Measurements from ENCODE around the gene THBD.

The THBD gene

DNA sequence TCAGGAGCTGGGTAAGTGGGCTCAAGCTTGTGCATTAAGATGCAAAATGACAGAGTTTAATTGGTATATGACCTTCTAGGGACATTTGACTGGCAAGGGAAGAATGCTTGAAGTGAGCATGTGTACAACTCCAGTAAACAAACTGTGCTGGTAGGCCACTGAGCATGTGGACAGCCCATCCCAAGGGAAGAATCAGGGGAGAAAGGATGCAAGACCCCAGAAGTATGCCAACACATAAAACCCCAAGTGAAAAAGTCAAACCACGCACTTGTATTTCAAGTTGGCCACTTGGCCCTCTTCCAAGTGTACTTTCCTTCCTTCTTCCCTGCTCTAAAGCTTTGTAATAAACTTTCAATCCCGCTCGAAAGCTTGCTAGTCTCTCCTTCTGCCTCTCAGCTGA, 10.4 kb upstream of the THBD start:
- no peak for DNase-seq

DNA sequence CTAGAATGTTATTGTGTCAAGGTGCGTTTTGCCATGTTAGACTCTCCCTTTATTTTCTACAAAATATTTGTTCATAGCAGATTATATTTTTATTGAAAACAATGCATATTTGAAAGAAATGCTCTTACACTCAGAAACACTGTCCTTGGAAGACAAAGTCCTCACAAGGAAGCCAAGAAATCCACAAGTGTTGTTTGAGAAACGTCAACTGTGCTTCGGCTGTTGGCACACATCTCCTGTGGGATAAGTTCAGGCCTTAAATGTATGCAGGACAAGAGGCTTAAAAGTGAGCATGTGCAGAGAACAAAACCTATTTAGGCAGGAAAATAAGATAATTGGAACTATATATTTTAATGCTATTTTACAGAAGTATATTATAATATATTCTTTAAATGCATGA, 9.5 kb upstream of the THBD start:
- no peak for DNase-seq

DNA sequence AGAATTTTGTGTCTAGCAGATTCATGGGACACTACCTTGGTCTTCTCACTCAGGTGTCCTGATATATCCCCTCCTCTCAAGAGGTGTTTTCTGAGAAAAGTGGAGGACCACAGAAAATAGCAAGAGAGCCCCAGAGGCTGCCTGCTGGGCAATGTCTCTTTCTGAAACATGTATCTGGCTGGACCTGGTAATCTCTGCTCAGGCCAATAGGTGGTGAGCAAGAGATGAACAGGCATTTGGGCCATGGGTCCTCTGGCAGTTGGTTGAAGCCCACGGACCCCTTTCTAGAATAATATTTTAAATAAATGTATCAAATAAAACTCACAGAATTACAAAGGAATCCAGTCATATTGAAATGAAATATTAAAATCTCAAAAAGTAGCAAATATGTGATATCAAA, 8.8 kb upstream of the THBD start:
- no peak for DNase-seq

DNA sequence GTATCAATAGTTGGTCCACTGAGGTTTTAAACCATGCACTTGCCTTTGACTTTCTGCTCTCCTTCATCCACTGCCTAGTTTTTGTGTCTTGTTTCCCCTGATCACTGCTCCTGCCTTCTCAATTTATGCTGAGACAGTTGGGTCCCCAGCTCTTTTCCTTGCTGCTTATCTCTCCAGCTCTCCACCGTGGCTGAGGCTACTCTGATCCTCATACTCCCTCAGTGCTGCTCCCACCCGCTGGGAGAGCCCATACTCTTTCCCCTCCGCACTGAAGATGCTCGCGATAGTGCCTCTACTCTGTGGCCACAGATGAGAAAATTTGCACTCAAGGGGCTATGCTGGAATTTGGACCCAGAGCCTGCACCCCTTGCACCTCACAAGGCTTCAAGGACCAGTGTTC, 3.4 kb upstream of the THBD start:
- DNase-seq: no peak

DNA sequence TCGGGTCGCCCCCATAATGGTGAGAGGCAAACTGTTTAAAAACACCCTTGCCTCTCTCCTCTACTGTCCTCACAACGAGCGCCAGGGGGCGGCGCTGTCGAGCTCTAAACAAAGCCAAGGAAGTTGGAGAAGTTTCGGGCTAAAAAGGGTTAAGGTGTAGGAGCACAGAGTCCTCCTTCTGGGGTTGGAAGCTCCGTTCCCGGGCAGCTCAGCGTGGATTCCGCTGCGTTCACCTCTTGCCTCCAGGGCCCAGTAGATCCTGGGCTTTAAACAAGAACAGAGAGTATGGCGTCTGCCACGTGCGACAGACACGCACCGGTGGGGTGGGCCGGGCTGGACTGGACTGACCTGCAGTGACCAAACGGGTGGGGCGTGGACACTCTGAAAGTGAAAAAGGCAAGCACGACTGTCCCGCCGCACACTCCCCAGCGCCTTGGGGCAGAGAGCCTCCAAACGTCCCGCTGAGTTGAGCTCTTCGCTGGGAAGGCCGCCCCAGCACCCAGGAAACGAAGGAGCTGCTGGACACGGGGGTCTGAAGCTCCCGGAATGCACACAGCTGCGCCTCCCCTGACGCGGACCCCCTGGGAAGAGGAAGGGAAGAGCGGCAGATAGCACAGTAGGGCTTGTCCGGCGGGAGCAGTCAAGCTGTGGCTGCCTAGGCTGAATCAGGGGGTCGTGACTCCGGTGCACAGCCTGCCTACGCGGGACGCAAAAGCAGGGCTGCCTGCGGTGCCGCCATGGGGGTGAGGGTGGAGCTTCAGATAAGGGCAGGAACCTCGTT, 1.6 kb upstream of the THBD start:
- DNase-seq: peak; percentile 25 to 45

DNA sequence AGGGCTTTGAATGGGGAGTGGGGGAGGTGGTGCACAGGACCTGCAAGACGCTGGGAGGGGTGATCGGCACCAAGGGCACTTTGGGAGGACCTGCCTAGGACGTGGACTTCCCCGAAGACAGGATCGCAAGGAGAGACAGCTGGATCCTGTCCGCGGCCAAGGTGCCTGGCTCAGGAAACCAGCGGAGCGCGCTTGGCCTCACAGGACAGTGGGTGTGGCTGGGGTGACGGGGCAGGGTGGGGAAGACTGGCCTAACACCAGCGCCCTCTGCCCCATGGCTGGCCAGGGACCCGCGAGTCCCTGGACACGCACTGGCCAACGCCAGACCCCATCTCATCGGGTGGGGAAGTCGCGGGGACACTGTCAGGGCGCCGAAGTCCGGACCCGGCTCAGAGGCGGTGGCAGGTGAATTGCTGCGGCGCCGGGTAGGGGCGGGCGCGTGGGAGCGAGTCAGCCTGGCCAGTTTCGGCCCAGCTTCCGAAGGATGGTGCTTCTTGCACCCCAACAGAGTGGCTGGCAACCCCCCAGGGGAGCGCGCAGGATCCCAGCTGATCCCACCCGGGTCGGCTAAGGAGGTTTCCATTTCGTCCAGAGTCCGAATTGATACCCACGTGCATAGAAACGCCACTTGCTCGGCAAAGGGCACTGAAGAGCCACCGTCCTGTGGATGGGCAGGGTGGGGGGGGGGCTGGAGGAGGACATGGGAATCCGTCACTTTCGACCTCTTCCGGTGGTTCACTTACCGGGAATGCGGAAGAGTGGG, 785 bp upstream of the THBD start:
- no peak for DNase-seq

DNA sequence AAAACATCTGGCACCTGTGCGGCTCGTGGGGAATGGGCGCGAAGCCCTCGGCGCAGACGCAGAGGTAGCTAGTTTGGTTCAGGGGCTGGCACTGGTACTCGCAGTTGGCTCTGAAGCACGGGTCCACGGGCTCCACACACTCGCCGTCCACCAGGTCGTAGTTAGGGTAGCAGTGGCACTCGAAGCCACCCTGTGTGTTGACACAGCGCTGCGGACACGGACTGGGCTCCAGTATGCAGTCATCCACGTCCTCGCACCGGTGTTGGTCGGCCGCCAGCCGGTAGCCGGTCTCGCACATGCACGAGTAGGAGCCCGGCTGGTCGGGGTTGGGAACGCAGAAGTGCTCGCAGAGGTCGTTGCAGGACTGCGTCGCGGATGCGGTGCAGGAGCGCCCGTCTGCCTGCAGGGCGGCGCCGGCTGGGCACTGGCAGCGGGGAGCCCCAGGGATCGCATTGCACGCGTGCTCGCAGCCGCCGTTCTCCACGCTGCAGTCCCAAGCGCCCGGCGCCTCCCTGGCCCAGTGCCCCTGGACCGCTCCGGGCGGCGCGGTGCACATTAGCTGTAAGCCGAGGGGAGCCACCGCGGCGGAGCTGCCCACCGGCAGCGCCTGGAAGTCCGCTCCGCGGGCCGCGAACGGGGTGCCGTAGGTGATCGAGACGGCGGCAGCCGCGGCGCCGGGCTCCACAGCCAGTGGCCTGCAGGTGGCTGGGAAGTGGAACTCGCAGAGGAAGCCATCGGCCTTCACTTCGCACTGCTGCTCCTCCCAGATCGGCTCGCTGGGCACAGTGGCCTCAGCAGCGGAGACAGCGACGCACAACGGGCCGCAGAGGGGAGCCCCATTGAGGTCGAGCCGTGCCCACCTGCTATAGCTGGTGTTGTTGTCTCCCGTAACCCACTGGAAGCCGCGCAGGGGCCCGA, 930 bp downstream of the THBD start:
- DNase-seq: peak in 1 of 2 donors; percentile 37

DNA sequence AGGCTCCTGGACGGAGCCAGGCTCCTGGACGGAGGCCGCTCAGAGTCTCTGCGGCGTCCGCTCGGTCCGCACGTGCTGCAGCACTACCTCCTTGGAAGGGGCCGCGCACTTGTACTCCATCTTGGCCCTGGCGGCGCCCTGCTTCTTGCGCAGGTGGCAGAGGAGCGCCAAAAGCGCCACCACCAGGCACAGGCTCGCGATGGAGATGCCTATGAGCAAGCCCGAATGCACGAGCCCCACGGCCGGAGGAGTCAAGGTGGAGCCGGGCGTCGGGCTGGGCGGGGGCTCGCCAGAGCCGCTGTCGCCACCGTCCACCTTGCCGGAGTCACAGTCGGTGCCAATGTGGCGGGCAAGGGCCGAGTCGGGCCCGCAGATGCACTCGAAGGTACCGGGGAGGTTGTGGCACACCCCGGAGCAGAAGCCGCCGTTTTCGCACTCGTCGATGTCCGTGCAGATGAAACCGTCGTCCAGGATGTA, 1.7 kb downstream of the THBD start:
- no peak for DNase-seq

DNA sequence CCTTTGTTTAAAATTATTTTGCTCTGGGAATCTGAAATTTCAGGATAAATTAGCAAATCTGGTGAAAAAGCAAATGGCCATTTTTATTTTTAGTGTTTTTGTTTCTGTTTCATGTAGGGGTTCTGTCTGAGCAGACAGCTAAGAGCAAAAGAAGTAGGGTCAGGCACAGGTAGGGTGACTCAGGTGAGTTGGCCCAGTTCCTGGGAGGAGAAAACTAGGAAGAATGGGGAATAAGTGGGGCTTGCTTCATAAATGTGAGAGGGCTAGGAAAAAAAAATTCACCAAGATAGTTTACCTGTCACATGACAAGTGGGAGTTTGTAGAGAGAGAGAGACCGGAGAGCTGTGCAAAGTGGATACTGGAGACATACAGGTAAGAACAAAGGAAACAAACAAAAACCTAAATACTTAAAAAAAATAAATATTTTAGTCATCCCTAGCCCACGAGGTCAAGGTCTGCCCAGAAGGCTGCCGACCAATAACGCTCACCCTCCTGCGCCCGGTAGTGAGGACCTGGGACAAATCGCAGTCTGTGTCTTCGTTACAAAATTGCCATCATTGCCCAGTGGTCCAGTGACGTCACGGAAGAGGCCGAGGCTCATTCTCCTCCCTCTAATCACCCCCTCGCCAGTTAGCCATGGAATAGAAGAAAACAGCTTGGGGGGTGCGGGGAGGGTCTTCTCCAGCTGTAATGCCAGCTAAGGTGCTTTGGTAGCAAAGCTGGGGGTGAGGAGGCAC, 2.3 kb downstream of the THBD start:
- DNase-seq: no peak

DNA sequence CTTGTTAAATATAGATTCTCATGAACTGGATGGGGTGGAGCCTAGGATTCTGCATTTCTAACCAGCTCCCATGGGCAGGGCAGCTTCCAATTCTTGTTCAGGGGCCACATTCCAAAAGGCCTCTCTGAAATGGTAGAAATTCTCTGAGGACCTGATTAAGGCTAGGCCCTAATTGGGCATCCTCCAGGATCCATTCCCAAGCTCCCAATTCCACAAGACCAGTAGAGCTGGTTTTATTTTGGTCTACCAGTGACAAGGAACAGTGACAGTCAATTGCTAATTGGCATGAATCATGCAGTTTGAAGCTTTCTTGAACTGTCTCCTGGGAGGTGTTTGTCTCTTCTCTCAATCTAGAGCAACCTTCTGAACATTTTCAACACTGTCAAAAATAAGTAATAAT, 3.0 kb downstream of the THBD start:
- DNase-seq: no peak

DNA sequence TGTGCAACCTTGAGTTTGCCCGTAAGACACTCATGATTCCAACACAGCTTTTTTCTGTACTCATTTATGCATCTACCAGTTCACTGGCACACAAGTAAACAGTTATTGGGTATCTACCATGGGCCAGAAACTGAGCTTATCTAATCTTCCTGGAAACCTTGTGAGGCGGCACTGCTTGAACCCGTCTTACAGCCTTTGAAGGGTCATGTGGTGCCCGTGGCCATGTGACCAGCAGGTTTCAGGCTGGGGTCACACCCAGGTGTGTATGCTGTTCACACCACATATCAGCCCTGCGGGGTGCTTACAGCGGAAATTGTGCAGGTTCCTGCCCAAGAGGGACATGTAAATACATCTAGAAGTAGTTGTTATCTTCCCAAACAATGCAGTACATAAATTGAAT, 6.1 kb downstream of the THBD start:
- DNase-seq: no peak

DNA sequence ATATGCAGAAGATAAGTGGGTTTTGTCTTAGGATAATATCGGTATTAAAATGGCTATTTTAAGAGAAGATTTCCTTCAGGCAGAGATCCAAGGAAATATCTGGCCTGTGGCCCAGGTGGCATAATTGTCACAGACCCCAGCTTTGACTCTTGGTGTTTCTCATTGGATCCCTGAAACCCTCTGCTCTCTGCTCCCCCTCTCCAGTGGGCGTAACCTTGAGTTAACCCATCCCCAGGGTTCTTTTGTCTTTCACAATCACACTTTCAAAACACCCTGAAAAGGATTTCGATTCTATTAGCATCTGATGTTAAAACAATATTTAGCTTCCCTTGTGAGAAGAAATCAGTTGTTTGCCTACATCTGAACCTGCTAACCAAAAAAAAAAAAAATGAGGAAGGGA, 7.2 kb downstream of the THBD start:
- DNase-seq: no peak

DNA sequence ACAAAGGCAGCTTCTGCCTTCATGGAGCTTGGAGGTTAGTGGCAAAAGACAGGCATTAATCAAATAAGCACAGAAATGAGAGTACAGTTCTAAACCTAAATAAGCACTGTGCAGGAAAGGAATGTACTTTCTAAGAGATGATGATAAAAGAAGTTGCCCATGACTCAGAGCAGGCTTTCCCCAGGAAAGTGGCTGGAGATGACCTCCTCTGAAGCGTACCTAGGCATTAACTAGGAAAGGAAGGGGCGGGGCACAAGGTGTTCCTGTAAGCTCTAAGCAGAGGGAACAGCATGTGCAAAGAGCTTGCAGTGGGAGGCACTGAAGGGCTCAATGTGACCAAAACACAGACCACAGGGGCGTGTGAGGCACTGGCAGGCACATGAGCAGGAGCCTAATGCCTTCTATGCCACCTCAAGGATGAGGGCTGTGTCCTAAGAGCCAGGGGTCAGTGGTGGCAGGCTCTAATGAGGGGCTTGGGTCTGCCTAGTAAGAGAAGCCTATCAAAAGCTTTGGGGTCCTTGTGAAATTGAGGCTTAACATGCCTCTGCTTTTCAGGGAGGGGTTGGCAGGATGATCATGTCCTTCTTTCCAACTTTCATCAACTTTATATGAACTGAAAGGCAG, 9.5 kb downstream of the THBD start:
- DNase-seq: no peak

DNA sequence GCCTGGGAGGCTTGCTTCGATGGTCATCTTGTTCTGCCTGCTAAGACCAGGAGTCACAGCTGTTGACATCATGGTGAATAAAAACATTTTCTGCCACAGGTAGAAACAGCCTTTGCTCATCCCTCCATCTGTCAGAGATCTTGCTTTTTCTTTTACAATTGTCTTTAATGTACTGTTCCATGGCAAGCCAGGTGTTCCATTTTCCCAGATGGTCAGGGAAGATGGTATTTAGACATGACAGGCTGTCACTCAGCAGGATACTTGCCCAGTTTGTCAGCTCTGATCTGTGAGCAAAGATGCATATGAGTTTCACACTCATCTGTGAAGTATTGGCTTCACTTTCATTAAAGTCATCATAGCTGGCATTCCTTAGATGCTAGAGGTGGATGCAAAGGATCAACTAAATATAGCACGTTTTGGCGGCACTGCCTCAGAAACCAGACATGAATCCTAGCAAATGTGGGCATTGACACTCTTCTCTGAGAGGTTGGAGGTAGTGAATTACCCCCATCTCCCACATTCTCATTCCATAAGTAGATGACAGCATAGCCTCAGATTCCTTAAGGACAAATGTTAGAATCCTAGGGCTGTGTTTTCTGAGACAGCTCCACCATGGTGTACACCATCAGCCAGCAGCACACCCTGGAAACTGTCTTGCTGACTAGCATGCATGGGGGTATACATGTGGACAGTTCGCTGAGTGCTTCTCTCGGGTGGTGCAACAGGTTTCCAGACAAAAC, 10.2 kb downstream of the THBD start:
- DNase-seq: no peak

DNA sequence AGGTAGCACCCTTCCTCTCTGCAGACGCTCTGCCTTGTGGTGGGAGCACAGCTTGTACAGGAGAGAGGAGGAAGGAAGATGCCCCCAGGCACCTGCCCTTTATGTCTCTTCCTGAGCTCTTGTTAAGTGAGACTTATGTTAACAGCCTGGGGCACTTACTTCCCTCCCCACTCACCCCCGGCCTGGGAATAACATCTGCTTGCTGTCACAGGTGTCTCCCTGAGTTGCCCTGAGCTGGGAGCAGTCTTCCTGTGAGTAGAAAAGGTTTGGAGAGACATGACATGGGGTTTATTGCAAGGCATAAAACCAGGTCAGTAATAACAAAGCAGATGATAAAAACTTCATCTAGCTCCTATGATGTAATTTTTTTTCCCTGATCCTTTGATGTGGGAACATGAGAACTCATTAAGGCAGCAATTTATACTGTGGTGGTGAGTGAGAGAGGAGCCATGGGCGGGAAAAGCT, 12.4 kb downstream of the THBD start:
- no peak for DNase-seq

DNA sequence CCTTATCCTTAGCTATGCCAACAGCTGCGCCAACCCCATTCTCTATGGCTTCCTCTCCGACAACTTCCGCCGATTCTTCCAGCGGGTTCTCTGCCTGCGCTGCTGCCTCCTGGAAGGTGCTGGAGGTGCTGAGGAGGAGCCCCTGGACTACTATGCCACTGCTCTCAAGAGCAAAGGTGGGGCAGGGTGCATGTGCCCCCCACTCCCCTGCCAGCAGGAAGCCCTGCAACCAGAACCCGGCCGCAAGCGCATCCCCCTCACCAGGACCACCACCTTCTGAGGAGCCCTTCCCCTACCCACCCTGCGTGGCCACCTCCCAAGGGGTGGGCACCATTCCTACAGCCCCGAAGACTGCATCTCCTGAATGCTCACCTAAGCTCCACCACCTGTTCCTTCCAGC, 13.1 kb downstream of the THBD start:
- DNase-seq: no peak

DNA sequence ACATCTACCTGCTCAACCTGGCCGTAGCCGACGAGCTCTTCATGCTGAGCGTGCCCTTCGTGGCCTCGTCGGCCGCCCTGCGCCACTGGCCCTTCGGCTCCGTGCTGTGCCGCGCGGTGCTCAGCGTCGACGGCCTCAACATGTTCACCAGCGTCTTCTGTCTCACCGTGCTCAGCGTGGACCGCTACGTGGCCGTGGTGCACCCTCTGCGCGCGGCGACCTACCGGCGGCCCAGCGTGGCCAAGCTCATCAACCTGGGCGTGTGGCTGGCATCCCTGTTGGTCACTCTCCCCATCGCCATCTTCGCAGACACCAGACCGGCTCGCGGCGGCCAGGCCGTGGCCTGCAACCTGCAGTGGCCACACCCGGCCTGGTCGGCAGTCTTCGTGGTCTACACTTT, 13.7 kb downstream of the THBD start:
- DNase-seq: no peak

DNA sequence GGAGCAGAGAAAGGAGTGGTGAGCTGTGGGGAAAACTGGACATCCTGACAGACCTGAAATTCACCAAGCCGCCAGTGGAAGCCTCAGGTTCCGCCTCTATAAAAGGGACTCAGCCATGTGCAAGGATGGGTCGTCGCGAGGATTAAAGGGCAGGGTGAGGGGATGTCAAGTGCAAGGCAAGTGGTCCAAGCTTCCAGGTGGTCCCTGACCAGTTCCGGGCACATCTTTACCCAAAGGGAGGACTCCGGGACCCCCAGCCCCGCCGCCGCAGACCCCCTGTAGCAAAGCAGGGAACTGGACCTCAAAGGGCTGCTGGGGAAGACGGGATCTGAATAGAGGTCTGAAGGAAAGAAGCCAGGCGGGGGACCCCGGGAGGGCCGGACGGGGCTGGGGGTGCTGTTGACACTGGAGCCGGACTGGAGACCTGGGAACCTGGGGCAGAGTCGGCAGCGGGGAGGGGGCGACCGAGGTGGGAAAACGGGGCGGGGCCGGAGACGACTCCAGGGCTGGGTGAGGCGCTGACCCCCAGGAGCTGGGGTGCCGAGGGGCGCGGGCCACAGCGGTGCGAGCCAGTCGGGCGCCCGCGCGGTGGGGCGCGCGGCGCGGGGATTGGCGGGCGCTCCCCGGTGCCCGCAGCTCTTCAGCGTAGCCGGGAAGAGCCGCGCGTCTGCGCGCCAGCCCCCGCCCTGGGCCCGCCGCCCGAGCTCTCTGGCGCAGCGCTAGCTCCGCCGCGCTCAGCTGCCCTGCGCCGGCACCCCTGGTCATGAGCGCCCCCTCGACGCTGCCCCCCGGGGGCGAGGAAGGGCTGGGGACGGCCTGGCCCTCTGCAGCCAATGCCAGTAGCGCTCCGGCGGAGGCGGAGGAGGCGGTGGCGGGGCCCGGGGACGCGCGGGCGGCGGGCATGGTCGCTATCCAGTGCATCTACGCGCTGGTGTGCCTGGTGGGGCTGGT, 14.5 kb downstream of the THBD start, which contains the start of gene SSTR4:
TSS of gene SSTR4 (plus strand) at position 592 of the 951 bp plus-strand sequence. CDS start at position 764, 172 bp downstream.
- DNase-seq: no peak

DNA sequence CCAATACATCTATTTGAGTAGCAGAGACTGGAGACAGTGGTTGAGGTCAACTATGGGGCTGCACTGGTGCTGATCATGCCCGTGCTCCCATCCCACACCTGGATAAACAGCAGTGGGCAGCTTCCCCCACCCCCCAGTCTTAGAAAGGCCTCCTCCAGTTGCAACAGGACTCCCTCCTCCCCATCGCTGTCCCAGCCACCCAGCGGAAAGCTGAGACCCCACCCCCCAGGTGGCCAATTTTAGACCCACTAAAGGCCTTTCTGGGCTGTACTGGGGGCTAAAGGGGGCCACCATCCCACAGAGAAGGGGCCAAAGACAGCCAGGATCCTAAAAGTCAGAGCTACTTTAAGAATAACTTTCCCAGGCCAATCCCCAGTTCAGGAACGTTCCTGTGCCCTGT, 15.6 kb downstream of the THBD start:
- DNase-seq: no peak

DNA sequence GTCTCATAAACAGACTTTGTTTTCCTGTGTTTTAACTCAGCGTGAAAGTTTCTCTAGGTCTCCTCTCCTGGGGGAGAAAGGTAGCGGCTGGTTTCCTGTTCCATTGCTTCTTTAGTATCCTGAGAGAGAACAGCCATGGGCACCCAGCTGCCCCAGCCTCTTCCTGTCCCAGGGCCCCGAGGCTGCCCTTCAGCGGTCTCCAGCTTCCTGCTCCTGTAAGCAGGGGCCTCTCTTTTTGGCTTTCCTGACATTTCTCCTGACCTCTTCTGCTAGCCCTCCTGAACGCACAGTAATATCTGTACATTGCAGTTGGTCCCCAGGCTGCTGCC, 16.8 kb downstream of the THBD start:
- DNase-seq: no peak
